ENCODE measurements around the gene ABCC4.

ABCC4 gene

DNA sequence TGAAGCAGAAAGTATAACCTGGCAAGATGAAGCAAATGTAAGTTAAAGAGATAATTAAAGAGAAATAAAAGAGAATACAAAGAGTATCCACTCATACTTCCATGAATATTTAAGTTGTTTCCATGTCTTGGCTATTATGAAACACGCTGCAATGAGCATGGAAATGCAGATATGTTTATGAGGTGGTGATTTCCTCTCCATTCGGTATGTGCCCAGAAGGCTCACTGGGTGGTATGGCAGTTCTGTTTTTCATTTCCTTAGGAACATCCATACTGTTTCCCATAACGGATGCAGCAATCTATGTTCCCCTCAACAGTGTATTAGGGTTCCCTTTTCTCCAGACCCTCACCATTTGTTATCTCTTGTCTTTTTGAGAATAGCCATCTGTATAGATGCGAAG lies 316.3 kb downstream of the ABCC4 start:
- no peak for DNase-seq

DNA sequence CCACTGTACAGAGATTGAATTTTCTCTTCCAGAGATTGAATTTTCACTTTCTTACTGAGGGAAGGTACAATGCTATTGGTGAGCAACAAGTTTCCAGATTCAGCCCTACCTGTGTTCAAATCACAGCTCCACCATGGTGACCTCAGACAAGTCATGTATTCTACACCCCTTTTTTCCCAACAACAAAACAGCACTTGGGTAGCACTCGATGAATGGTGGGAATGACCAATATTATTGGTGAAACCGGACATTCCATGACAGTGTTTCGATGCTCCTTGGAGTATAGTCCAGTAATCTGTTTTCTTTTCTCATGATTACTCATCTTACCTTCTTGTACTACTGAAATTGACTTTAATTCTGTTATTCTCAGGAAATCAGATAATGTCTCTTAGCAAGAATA lies 322.7 kb downstream of the ABCC4 start:
- DNase-seq: no peak

DNA sequence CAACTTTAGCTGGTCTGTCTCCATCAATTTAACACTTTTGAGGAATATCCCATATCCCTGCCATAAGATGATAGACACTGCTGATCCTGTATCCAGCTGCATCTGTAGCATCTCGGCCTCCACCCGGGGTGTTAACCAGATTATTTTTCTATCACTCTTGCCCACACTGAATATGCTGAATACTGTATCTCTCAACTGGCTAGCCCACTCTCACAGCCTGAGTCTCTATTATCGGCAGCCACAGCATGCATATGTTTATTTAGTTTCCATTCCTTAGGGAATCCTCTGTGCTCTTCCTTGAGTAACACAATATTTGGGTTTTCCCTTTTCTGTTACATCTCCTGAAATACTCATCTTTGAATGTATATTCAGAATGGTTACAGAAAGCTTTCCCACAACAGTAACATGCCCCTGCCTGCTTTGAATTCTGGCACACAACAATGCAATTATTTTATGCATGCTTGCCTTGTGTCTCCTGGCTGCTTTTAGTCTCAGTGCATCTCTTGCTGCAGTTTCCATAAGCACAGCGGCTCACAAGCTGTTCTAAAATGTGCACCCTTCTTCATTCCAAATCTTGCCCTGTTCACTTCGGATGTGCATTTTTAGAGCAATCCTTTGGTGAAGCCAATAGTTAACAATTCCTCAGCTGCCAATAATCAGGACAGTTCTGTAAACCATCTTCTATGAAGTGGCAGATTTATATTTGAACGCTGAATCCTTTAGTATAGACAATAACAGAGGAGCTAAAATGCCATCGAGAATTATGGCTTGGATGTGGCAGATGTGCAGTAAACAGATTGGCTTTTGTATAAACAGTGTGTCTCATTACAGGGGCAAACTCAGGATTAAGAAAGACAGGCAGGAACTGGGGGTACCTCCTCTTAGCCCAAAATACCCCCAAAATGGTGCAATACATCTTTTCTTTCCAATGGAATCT lies 327.0 kb downstream of the ABCC4 start:
- DNase-seq: no peak

DNA sequence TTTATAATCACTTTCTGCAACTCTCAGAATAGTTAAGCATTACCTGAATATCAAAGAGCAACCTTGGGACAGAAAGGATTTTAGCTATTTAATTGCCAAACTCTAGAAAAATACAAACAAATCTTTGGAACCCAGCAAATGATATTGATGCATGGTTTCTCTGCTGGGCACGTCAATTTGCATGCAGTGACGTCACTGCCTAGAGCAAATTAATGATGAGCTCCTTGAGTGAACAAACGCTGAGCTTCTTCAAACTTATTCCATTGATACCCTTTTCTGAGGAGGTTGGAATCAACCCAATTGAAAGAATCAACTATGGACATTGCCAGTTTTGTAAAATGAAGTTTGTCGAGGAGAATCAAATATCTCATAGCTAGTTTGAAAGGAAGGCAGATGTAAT lies 329.0 kb downstream of the ABCC4 start:
- DNase-seq: no peak
